Epithelial cell of prostate (primary cell): ENCODE data around the gene RHBDF1.

Source experiments
- DNase-seq: peaks from one replicate; pipeline ENCODE4 v3.0.0-alpha.2; 2011; ENCODE audit warnings: low read depth, low spot score
- H3K27ac ChIP-seq: fragments of 450-650 bp; 2 replicates; pipeline ENCODE4 v1.5.1; 2017; ENCODE audit warnings: mild to moderate bottlenecking

RHBDF1 gene

GRCh38 chr16:76535-77272, 4.3 kb upstream of the RHBDF1 start:
- H3K27ac ChIP-seq = peak overlapping the region; percentile 71
- DNase-seq = no peak

GRCh38 chr16:75580-76501, 3.4 kb upstream of the RHBDF1 start:
- H3K27ac ChIP-seq = peak overlapping the region; percentile 71
- DNase-seq = no peak

GRCh38 chr16:74747-75334, 2.4 kb upstream of the RHBDF1 start:
- no peak overlapping the region for H3K27ac ChIP-seq
- no peak for DNase-seq

GRCh38 chr16:74051-74746, 1.8 kb upstream of the RHBDF1 start:
- H3K27ac ChIP-seq = no peak overlapping the region
- no peak for DNase-seq

- DNase-seq = no peak
- H3K27ac ChIP-seq = peak overlapping the region; percentile 80
Observed at GRCh38 chr16:71540-72401, 660 bp downstream of the RHBDF1 start.

- DNase-seq = no peak
- H3K27ac ChIP-seq = peak overlapping the region; percentile 80
Observed at GRCh38 chr16:71210-71539, 1.3 kb downstream of the RHBDF1 start.

GRCh38 chr16:69181-69580, 3.2 kb downstream of the RHBDF1 start:
- DNase-seq = no peak
- H3K27ac ChIP-seq = no peak overlapping the region

GRCh38 chr16:67884-68789, 4.3 kb downstream of the RHBDF1 start:
- H3K27ac ChIP-seq = no peak overlapping the region
- DNase-seq = no peak

GRCh38 chr16:67183-67791, 5.1 kb downstream of the RHBDF1 start:
- no peak overlapping the region for H3K27ac ChIP-seq
- DNase-seq = no peak

GRCh38 chr16:66309-67182, 5.9 kb downstream of the RHBDF1 start:
- no peak for DNase-seq

GRCh38 chr16:65745-66144, 6.7 kb downstream of the RHBDF1 start:
- no peak for DNase-seq
- no peak overlapping the region for H3K27ac ChIP-seq

More at GRCh38 chr16:66309-67182, 5.9 kb downstream of the RHBDF1 start:
- no peak overlapping the region for H3K27ac ChIP-seq

GRCh38 chr16:64914-65255, 7.5 kb downstream of the RHBDF1 start:
- DNase-seq = no peak
- no peak overlapping the region for H3K27ac ChIP-seq

GRCh38 chr16:63998-64913, 8.2 kb downstream of the RHBDF1 start:
- no peak overlapping the region for H3K27ac ChIP-seq
- DNase-seq = no peak

- DNase-seq = no peak
- no peak overlapping the region for H3K27ac ChIP-seq
Observed at GRCh38 chr16:63466-63865, 9.0 kb downstream of the RHBDF1 start.

- DNase-seq = no peak
- no peak overlapping the region for H3K27ac ChIP-seq
Observed at GRCh38 chr16:62968-63391, 9.5 kb downstream of the RHBDF1 start.

GRCh38 chr16:62283-62967, 10.0 kb downstream of the RHBDF1 start:
- DNase-seq = no peak
- H3K27ac ChIP-seq = no peak overlapping the region
